GM12864 (cell line): ENCODE measurements around the gene ATP2A3.

Experiments
- DNase-seq: peaks from one replicate; pipeline ENCODE4 v3.0.0-alpha.2; 2011; ENCODE audit warnings: low read depth
- H3K4me3 ChIP-seq: 2 replicates; pipeline ENCODE4 v1.5.1; 2011; ENCODE audit warnings: mild to moderate bottlenecking, low read depth, low read length, control low read depth
- CTCF ChIP-seq: IDR thresholded peaks from 2 replicates; pipeline ENCODE4 v1.5.1; 2011; ENCODE audit warnings: low read depth, mild to moderate bottlenecking, moderate library complexity, low read length, control low read depth, inconsistent platforms; ENCODE audit errors: missing control alignments

Gene ATP2A3

GRCh38 chr17:3937359-3937758 is 26.9 kb downstream of the ATP2A3 start:
- DNase-seq: no peak
- no peak for TF ChIP-seq CTCF
- H3K4me3 ChIP-seq: no peak overlapping the region

GRCh38 chr17:3935825-3936355 is 28.3 kb downstream of the ATP2A3 start:
- no peak for TF ChIP-seq CTCF
- no peak for DNase-seq
- H3K4me3 ChIP-seq: no peak overlapping the region

GRCh38 chr17:3935140-3935542 is 29.1 kb downstream of the ATP2A3 start:
- no peak overlapping the region for H3K4me3 ChIP-seq
- peak; percentile 54 for TF ChIP-seq CTCF
- no peak for DNase-seq

- no peak overlapping the region for H3K4me3 ChIP-seq
- DNase-seq: no peak
- no peak for TF ChIP-seq CTCF
Measured at GRCh38 chr17:3929764-3930163, 34.5 kb downstream of the ATP2A3 start.

- no peak for DNase-seq
- H3K4me3 ChIP-seq: no peak overlapping the region
- TF ChIP-seq CTCF: no peak
Measured at GRCh38 chr17:3929181-3929580, 35.1 kb downstream of the ATP2A3 start.

GRCh38 chr17:3928406-3928805 is 35.8 kb downstream of the ATP2A3 start:
- no peak for TF ChIP-seq CTCF
- no peak for DNase-seq

GRCh38 chr17:3927628-3928340 is 36.5 kb downstream of the ATP2A3 start:
- H3K4me3 ChIP-seq: no peak overlapping the region
- no peak for TF ChIP-seq CTCF
- DNase-seq: no peak

More at GRCh38 chr17:3928406-3928805, 35.8 kb downstream of the ATP2A3 start:
- no peak overlapping the region for H3K4me3 ChIP-seq
